ENCODE measurements around the gene COL5A1.
A peak's percentile ranks its signal among the peaks of the same experiment; 100 is the strongest.

COL5A1 gene

GRCh38 chr9:134637696-134638501, 3.7 kb upstream of the COL5A1 start:
- DNase-seq (ENCODE audit: low spot score) (peak; percentile 39), ATAC-seq (ENCODE audit: low read depth) (no peak)
- Histone ChIP-seq H3K36me3 (ENCODE audit: low read depth) (no peaks in the 10 kb centered on the region), H3K9me3 (ENCODE audit: severe bottlenecking) (no peaks in the 10 kb centered on the region), H3K4me1 (ENCODE audit: insufficient read depth, poor library complexity, severe bottlenecking) (no peaks in the 10 kb centered on the region), H3K4me3 (ENCODE audit: severe bottlenecking) (no peak overlapping the region), H3K27me3 (ENCODE audit: insufficient read depth, poor library complexity, severe bottlenecking) (no peaks in the 10 kb centered on the region), H3K27ac (ENCODE audit: poor library complexity, severe bottlenecking) (no peak overlapping the region)
- TF ChIP-seq CTCF (IDR thresholded peaks at IDR 0.05; ENCODE audit: poor library complexity, severe bottlenecking): no peak

- H3K4me3 ChIP-seq (ENCODE audit: severe bottlenecking): no peak overlapping the region
- DNase-seq (ENCODE audit: low spot score): no peak
- TF ChIP-seq CTCF (IDR thresholded peaks at IDR 0.05; ENCODE audit: poor library complexity, severe bottlenecking): no peak
- no peaks in the 10 kb centered on the region for H3K4me1 ChIP-seq (ENCODE audit: insufficient read depth, poor library complexity, severe bottlenecking)
- no peaks in the 10 kb centered on the region for H3K36me3 ChIP-seq (ENCODE audit: low read depth)
- no peaks in the 10 kb centered on the region for H3K9me3 ChIP-seq (ENCODE audit: severe bottlenecking)
- H3K27ac ChIP-seq (ENCODE audit: poor library complexity, severe bottlenecking): no peak overlapping the region
- no peaks in the 10 kb centered on the region for H3K27me3 ChIP-seq (ENCODE audit: insufficient read depth, poor library complexity, severe bottlenecking)
- no peak for ATAC-seq (ENCODE audit: low read depth)
Measured at GRCh38 chr9:134638502-134639090, 3.0 kb upstream of the COL5A1 start.

- ATAC-seq (ENCODE audit: low read depth) (no peak), DNase-seq (ENCODE audit: low spot score) (no peak)
- Histone ChIP-seq H3K4me1 (ENCODE audit: insufficient read depth, poor library complexity, severe bottlenecking) (no peaks in the 10 kb centered on the region), H3K36me3 (ENCODE audit: low read depth) (no peaks in the 10 kb centered on the region), H3K27me3 (ENCODE audit: insufficient read depth, poor library complexity, severe bottlenecking) (no peaks in the 10 kb centered on the region), H3K27ac (ENCODE audit: poor library complexity, severe bottlenecking) (peak overlapping the region; percentile 90), H3K4me3 (ENCODE audit: severe bottlenecking) (no peak overlapping the region), H3K9me3 (ENCODE audit: severe bottlenecking) (no peaks in the 10 kb centered on the region)
- TF ChIP-seq CTCF (IDR thresholded peaks at IDR 0.05; ENCODE audit: poor library complexity, severe bottlenecking): no peak
Measured at GRCh38 chr9:134639994-134640393, 1.6 kb upstream of the COL5A1 start.

GRCh38 chr9:134640506-134641172, 964 bp upstream of the COL5A1 start:
- H3K27me3 ChIP-seq (ENCODE audit: insufficient read depth, poor library complexity, severe bottlenecking): no peaks in the 10 kb centered on the region
- H3K4me3 ChIP-seq (ENCODE audit: severe bottlenecking): no peak overlapping the region
- TF ChIP-seq CTCF (IDR thresholded peaks at IDR 0.05; ENCODE audit: poor library complexity, severe bottlenecking): no peak
- peak overlapping the region; percentile 90 for H3K27ac ChIP-seq (ENCODE audit: poor library complexity, severe bottlenecking)
- DNase-seq (ENCODE audit: low spot score) (no peak), ATAC-seq (ENCODE audit: low read depth) (no peak)
- H3K9me3 ChIP-seq (ENCODE audit: severe bottlenecking): no peaks in the 10 kb centered on the region
- H3K4me1 ChIP-seq (ENCODE audit: insufficient read depth, poor library complexity, severe bottlenecking): peaks cover 6% of the 10 kb centered on the region
- peaks cover 2% of the 10 kb centered on the region; the same call in 1 of the 2 replicates for H3K36me3 ChIP-seq (ENCODE audit: low read depth)

Measured in RWPE2 (cell line).